Posterior cingulate gyrus (tissue), 11 donors: ENCODE results near the gene RPS6KA2.

ENCODE experiments used
- DNase-seq, 10 donors: peaks; one replicate each; pipeline versions ENCODE4 v3.0.0 to v3.0.0-alpha.2; 2020 to 2021; ENCODE audit warnings: mixed read lengths in 3 of 10
- intact Hi-C: fragments of 100-400 bp; cut with DNase I; formaldehyde crosslinking; loops from one replicate; pipeline ENCODE4 v1.15.1; 2023

Gene RPS6KA2

DNA sequence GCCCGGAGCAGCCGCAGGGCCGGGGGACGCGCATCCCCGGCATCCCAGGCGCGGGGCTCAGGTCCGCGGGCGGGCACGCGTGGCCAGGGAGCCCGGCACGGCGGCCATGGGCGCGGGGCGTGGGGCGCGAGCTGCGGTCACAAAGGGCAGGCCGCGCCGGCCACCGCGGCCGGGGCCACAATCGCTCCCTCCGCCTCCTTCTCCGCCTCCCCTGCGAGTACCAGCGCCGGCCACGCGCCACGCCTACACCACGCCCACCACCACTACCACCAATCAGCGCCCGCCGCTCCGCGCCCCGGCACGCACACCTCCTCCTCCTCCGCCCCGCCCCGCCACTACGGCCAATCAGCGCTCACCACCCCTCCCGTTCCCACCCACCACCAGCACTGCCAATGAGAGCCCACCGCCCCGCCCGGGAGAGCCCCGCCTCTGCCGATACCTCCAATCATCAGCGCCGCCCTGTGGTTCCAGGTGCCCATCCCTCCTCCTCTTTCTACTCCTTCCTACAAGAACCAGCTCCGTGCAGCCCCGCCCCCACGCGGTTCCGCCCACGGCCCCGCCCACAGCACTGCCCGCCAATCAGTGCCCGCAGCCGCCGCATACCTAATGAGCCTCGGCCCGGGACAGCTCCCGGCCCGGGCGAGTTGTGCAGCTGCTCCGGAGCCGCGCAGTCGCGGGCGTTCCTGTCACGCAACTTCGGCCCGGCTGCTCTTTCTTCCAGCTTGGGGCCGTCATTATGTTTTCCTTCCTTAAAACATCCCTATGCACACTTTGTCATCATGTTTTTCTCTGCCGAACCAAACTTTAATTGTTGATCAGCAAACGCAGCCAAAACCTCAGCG is at the start of gene RPS6KA2:
TSS of gene RPS6KA2 (minus strand) at position 219 of the 842 bp plus-strand sequence. CDS start 232 bp downstream, outside the sequence.
- intact Hi-C loops, result loop anchor here (5.0 to 10.0 kb wide), 3 partner anchors 182 to 245 kb away; partner anchors contain the start of gene MPC1
- DNase-seq, result peak; percentile 100

- intact Hi-C loops, result no loop called here
- no peak for DNase-seq
These were observed 49.3 kb upstream of the RPS6KA2 start for GRCh38 chr6:166676270-166676860.

DNA sequence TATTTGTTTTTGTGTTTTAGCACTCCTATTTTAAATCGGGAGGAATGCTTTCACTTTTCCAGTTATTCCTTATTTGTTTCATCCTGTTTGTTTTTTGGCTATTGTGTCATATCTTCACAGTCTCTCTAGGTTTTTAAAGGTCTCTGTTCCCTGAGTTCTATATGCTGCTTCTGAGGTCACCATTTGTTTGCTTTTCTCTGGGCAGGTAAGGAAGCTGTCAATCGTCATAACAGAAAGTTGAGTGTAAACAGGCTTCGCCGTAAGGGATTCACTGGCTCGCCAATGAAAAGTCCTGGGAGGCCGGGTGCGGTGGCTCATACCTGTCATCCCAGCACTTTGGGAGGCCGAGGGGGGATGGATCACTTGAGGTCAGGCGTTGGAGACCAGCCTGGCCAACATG is 48.7 kb upstream of the RPS6KA2 start:
- no peak for DNase-seq

GRCh38 chr6:166673309-166673708 is 46.3 kb upstream of the RPS6KA2 start:
- DNase-seq, result peak in 1 of 10 donors; percentile 50
- intact Hi-C loops, result no loop called here

More for the DNA sequence above, 48.7 kb upstream of the RPS6KA2 start:
- intact Hi-C loops, result no loop called here

GRCh38 chr6:166672624-166673206 is 45.7 kb upstream of the RPS6KA2 start:
- intact Hi-C loops, result no loop called here
- peak in 1 of 10 donors; percentile 59 for DNase-seq

DNA sequence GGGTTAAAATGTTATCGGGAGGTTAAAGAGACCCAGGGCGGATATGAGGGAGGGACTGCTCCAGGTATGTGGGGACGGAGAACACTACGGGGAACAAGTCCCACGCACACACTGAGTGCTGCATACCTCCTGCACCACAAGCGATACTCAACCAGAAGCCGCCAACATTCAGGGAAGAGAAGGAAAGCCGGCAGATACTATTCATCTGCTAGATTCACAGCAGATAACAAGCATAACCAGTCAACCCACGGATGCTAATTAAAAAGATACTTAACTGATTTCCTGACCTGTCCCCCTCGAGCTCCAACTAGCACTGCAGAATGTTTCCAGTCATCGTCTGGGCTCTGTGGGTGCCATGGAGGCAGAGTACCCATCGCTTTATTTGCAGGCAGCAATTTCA is 45.1 kb upstream of the RPS6KA2 start:
- intact Hi-C loops, result no loop called here
- peak in 1 of 10 donors; percentile 25 for DNase-seq

- DNase-seq, result peak in 1 of 10 donors; percentile 51
- intact Hi-C loops, result no loop called here
These were observed 44.5 kb upstream of the RPS6KA2 start for GRCh38 chr6:166671434-166672081.

GRCh38 chr6:166670894-166671293 is 43.8 kb upstream of the RPS6KA2 start:
- intact Hi-C loops, result no loop called here
- peak in 1 of 10 donors; percentile 55 for DNase-seq

- no peak for DNase-seq
- intact Hi-C loops, result no loop called here
These were observed 43.0 kb upstream of the RPS6KA2 start for GRCh38 chr6:166670013-166670412.

DNA sequence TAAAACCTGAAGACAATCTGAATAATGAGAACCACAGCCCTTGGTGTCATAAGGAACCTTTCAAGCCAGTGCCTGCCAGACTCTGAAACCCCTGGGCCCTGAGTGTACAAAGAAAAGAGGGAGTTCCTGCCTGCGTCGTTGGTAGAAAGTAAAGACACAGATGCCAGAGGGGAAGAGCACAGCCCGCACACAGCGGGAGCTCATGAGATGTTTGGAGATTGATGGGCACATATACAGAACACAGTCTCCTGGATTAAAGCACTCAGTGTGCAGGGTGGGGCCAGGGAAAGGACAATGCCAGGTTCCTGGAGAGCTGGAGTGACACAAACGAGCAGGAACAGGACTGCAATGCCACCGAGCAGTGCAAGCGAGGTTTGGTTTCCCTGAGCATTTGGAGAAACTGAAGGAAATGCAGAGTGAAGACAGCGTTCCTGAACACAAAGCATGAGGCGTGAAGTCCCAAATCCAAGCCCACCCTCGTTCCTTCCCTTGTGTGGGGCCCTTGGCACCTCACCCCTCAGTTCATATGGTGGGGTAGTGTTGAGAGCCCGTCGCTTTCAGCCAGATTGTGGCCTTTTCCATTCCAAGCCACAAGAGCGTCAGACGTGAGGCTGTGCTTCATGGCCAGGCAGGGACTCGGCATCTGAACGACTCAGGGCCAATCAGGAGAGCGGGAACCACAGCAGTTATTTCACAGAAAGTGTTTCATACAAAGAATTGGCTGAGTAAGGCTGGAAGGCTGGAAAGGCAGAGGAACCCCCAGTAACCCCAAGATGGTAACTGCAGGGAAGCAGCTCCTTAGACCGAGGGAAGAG is 41.0 kb upstream of the RPS6KA2 start:
- intact Hi-C loops, result no loop called here
- peak in 1 of 10 donors; percentile 29 for DNase-seq

GRCh38 chr6:166664135-166664534 is 37.1 kb upstream of the RPS6KA2 start:
- DNase-seq, result no peak
- intact Hi-C loops, result no loop called here

DNA sequence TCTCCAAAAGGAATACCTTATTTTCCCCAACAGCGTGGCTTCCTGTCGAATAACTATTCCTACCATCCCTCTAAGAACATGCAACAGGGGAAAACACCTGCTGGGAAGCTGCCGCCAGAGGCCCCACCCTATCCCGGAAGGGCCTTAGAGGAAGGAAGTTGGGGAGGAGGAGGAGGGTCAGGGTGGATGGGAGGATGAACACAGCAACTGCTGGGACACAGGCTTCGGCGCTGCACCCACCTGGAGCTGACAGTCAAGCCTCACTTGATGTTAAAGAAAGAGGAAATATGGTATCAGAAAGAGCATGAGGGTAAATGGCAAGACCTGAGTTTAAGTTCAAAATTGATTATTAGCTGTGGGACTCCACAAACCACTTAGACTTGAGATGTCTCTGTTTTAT is 36.5 kb upstream of the RPS6KA2 start:
- intact Hi-C loops, result no loop called here
- no peak for DNase-seq

GRCh38 chr6:166662690-166663089 is 35.6 kb upstream of the RPS6KA2 start:
- peak in 1 of 10 donors; percentile 44 for DNase-seq
- intact Hi-C loops, result no loop called here

DNA sequence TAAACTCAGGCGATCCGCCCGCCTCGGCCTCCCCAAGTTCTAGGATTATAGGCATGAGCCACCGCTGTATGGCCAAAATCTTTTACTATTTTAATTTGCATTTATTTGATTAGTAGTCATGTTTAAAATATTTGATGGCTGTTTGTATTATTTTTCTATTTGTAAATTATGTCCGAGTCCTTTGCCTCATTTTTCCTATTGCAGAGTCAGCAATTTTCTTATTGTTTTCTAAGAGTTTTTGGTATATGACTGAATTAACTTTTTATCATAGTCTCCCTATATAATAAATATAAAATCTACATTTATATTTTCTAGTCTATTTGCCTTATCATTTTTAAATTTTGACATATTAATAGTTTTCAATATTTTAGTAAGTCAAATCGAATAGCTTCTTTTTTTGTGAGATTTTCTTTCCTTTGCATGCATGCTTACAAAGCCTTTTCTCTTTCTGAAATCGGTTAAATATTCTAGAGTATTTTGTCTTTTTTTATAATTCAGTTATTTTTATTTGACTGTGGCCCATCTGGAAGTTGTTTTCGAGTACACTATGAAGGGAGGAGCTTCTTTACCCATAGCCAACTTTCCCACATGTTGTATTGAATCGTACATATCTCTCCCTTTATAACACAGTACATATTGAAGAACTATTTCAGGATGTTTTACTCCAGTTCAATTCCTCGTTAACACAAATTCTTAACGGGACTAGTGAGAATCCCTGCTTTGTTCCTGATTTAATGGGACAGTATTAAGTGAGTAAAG is 34.5 kb upstream of the RPS6KA2 start:
- intact Hi-C loops, result no loop called here
- no peak for DNase-seq

GRCh38 chr6:166660157-166660688 is 33.2 kb upstream of the RPS6KA2 start:
- intact Hi-C loops, result no loop called here
- DNase-seq, result no peak

DNA sequence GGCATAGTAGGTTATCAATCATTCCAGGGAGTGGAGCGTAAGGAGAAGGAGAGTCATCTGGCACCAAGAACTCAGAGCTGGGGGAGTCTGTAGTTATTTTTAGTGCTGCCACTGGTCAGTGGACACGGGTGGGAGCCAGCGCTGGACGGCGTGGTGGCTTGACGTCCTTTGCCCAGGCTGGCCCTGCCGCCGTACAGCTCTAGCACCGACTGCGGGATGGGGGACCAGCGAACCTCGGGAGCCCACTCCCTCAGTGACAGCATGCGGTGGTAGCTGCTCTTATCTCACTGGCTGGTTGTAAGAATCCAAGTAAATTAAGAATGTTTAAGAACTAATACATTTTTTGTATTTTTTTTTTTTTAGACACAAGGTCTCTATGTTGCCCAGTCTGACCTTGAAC is 32.5 kb upstream of the RPS6KA2 start:
- DNase-seq, result peak in 1 of 10 donors; percentile 57
- intact Hi-C loops, result no loop called here

DNA sequence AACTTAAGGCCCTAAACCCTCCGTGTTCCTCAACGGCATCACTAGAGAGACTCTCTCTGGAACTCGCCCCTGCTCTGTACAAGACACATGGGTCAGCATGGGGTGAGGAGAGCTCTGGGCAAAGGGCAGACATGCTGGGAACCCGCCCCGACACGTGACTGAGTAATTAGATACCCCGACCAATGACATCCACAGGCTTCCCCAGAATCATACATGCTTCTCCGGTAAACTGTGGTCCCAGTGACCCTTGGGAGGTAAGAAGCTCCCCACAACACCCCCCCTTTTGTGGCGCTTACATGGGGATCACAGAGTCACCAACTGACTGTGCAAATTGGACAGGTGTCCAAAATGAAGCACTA is 31.7 kb upstream of the RPS6KA2 start:
- peak in 1 of 10 donors; percentile 18 for DNase-seq
- intact Hi-C loops, result no loop called here

DNA sequence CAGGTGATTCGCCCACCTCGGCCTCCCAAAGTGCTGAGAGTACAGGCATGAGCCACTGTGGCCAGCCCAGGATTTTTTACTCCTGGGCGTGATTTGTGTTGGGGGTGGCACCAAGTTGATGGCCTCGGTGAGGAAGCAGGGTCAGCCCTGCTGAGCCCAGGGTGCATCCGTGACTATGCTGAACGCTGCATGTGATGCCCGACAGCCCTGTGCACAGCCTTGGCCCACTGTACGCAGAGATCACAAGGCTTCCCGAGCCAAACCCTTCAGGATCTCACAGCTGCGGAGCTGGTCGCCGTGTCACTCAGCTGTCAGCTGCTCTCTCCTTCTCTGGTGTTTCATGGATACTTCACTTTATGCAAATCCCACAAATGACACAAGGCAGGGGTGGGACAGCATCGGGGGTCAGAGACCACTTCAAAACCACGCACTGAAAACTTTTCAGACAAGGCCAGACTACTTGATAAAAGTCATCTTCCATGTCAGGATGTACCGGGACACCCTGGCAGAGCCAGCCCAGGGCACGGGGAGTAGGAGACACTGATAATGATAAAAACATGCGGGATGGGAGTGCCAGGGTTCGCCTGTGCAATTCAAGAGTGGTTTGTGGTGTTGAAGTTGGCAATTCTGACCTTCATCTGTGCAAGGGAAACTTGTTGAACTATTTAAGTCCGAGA is 31.2 kb upstream of the RPS6KA2 start:
- intact Hi-C loops, result no loop called here
- DNase-seq, result peak in 1 of 10 donors; percentile 24

DNA sequence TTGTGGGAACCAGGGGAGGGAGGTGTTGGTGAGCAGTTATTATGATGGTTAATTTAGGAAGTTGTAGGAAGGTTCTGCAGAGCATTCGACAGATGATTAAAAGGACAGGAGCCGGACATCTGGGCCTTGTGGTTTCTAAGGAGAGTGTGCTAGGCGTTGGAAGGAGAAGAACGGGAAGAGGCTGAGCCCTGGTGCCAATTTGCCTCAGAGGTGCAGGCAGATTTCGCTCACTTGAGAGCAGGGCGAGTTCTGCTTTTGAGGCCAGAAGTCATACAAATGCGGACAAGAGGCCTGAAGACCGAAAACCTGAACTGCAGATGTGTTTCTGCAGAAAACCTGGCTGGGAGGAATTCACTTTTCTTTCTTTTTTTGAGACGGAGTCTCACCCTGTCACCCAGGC is 30.5 kb upstream of the RPS6KA2 start:
- intact Hi-C loops, result no loop called here
- peak in 1 of 10 donors; percentile 52 for DNase-seq
